ENCODE results near the gene CCL2.

Gene CCL2

DNA sequence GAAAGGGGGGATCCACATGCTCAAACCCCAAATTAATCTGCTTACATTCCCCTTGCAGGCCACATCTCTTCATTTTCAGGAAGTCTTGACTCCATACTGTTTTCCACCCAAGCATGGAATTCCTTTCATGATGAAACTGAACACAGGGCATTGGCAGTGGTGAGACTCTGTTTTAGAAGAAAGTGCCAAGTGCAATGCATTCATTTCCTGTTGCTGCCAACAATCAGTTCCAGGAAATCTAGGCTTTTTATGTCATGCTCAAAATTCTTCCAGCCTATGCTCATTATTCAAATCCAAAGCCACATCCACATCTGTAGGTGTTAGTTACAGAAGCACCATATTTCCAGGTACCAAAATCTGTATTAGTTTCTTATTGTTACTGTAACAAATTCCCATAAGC is 4.1 kb downstream of the CCL2 start:
- Histone ChIP-seq H3K9me3 (ENCODE audit: control insufficient read depth in 2 of 2, low read length in 2 of 2) (no peaks in the 10 kb centered on the region), H3K27ac (ENCODE audit: low read depth in 2 of 2, low read length in 2 of 2) (no peak overlapping the region), H3K4me3 (ENCODE audit: low read length in 2 of 2) (no peak overlapping the region), H3K27me3 (ENCODE audit: control insufficient read depth in 2 of 2, insufficient read depth in 2 of 2, low read length in 2 of 2) (no peaks in the 10 kb centered on the region), H3K36me3 (ENCODE audit: control insufficient read depth in 2 of 2, insufficient read depth in 2 of 2, low read length in 2 of 2) (no peaks in the 10 kb centered on the region), H3K9ac (ENCODE audit: low read depth in 1 of 2, low read length in 2 of 2) (no peak overlapping the region), H3K4me1 (ENCODE audit: control insufficient read depth in 2 of 2, insufficient read depth in 2 of 2, low read length in 2 of 2) (peaks cover 0 to 3% of the 10 kb centered on the region in 2 donors)

- H3K36me3 ChIP-seq (ENCODE audit: control insufficient read depth in 2 of 2, insufficient read depth in 2 of 2, low read length in 2 of 2), result no peaks in the 10 kb centered on the region
- H3K9me3 ChIP-seq (ENCODE audit: control insufficient read depth in 2 of 2, low read length in 2 of 2), result no peaks in the 10 kb centered on the region
- no peak overlapping the region for H3K4me3 ChIP-seq (ENCODE audit: low read length in 2 of 2)
- H3K4me1 ChIP-seq (ENCODE audit: control insufficient read depth in 2 of 2, insufficient read depth in 2 of 2, low read length in 2 of 2), result no peaks in the 10 kb centered on the region
- no peaks in the 10 kb centered on the region for H3K27me3 ChIP-seq (ENCODE audit: control insufficient read depth in 2 of 2, insufficient read depth in 2 of 2, low read length in 2 of 2)
- no peak overlapping the region for H3K27ac ChIP-seq (ENCODE audit: low read depth in 2 of 2, low read length in 2 of 2)
- no peak overlapping the region for H3K9ac ChIP-seq (ENCODE audit: low read depth in 1 of 2, low read length in 2 of 2)
Measured at GRCh38 chr17:34260861-34261260, 5.8 kb downstream of the CCL2 start.

DNA sequence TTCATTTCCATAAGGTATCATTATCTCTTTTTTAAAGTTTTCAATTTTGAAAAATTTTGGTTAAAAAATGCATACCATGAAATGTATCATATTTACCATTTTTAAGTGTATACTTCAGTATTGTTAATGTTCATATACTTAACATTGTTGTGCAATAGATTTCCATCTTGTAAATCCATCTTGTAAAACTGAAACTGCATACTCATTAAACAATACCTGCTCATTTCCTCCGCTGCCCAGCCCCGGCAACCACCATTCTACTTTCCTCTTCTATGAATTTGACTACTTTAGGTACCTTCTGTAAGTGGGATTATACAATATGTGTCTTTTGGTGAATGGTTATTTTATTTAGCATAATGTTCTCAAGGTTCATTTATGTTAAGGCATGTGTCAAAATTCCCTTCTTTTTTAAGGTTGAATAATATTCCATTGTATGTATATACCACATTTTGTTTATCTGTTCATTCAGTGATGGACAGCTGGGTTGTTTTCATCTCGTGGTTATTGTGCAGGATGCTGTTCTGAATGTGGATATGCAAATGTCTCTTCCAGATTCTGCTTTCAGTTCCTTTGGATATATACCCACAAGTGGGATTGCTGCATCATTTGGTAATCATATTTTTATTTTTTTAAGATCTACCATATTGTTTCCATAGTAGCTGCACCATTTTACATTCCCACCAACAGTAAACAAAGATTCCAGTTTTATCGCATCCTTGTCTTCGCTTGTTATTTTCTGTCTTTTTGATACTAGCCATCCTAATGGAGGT is 6.7 kb downstream of the CCL2 start:
- no peaks in the 10 kb centered on the region for H3K27me3 ChIP-seq (ENCODE audit: control insufficient read depth in 2 of 2, insufficient read depth in 2 of 2, low read length in 2 of 2)
- no peak overlapping the region for H3K4me3 ChIP-seq (ENCODE audit: low read length in 2 of 2)
- H3K9me3 ChIP-seq (ENCODE audit: control insufficient read depth in 2 of 2, low read length in 2 of 2), result no peaks in the 10 kb centered on the region
- H3K36me3 ChIP-seq (ENCODE audit: control insufficient read depth in 2 of 2, insufficient read depth in 2 of 2, low read length in 2 of 2), result no peaks in the 10 kb centered on the region
- no peak overlapping the region for H3K9ac ChIP-seq (ENCODE audit: low read depth in 1 of 2, low read length in 2 of 2)
- H3K27ac ChIP-seq (ENCODE audit: low read depth in 2 of 2, low read length in 2 of 2), result no peak overlapping the region
- H3K4me1 ChIP-seq (ENCODE audit: control insufficient read depth in 2 of 2, insufficient read depth in 2 of 2, low read length in 2 of 2), result no peaks in the 10 kb centered on the region

GRCh38 chr17:34265711-34266110 is 10.6 kb downstream of the CCL2 start:
- H3K27ac ChIP-seq (ENCODE audit: low read depth in 2 of 2, low read length in 2 of 2), result no peak overlapping the region
- no peak overlapping the region for H3K4me3 ChIP-seq (ENCODE audit: low read length in 2 of 2)
- H3K9ac ChIP-seq (ENCODE audit: low read depth in 1 of 2, low read length in 2 of 2), result no peak overlapping the region
- no peaks in the 10 kb centered on the region for H3K36me3 ChIP-seq (ENCODE audit: control insufficient read depth in 2 of 2, insufficient read depth in 2 of 2, low read length in 2 of 2)
- H3K4me1 ChIP-seq (ENCODE audit: control insufficient read depth in 2 of 2, insufficient read depth in 2 of 2, low read length in 2 of 2), result no peaks in the 10 kb centered on the region
- no peaks in the 10 kb centered on the region for H3K27me3 ChIP-seq (ENCODE audit: control insufficient read depth in 2 of 2, insufficient read depth in 2 of 2, low read length in 2 of 2)
- H3K9me3 ChIP-seq (ENCODE audit: control insufficient read depth in 2 of 2, low read length in 2 of 2), result no peaks in the 10 kb centered on the region

GRCh38 chr17:34269969-34270368 is 14.9 kb downstream of the CCL2 start, which contains the start of gene CCL7:
Gene CCL7, plus strand, starts transcription at chr17:34270221. Its CDS starts 70 bp downstream, at chr17:34270291.
- no peak within 1 kb of the TSS for H3K27ac ChIP-seq (ENCODE audit: low read depth in 2 of 2, low read length in 2 of 2)
- no peaks in the 10 kb centered on the region for H3K4me1 ChIP-seq (ENCODE audit: control insufficient read depth in 2 of 2, insufficient read depth in 2 of 2, low read length in 2 of 2)
- H3K4me3 ChIP-seq (ENCODE audit: low read length in 2 of 2), result no peak within 1 kb of the TSS
- H3K36me3 ChIP-seq (ENCODE audit: control insufficient read depth in 2 of 2, insufficient read depth in 2 of 2, low read length in 2 of 2), result no peaks in the 10 kb centered on the region
- H3K9me3 ChIP-seq (ENCODE audit: control insufficient read depth in 2 of 2, low read length in 2 of 2), result no peaks in the 10 kb centered on the region
- H3K9ac ChIP-seq (ENCODE audit: low read depth in 1 of 2, low read length in 2 of 2), result no peak within 1 kb of the TSS
- no peaks in the 10 kb centered on the region for H3K27me3 ChIP-seq (ENCODE audit: control insufficient read depth in 2 of 2, insufficient read depth in 2 of 2, low read length in 2 of 2)

GRCh38 chr17:34275881-34276280 is 20.8 kb downstream of the CCL2 start:
- Histone ChIP-seq H3K36me3 (ENCODE audit: control insufficient read depth in 2 of 2, insufficient read depth in 2 of 2, low read length in 2 of 2) (no peaks in the 10 kb centered on the region), H3K4me3 (ENCODE audit: low read length in 2 of 2) (no peak overlapping the region), H3K27me3 (ENCODE audit: control insufficient read depth in 2 of 2, insufficient read depth in 2 of 2, low read length in 2 of 2) (no peaks in the 10 kb centered on the region), H3K9me3 (ENCODE audit: control insufficient read depth in 2 of 2, low read length in 2 of 2) (no peaks in the 10 kb centered on the region), H3K27ac (ENCODE audit: low read depth in 2 of 2, low read length in 2 of 2) (no peak overlapping the region), H3K4me1 (ENCODE audit: control insufficient read depth in 2 of 2, insufficient read depth in 2 of 2, low read length in 2 of 2) (no peaks in the 10 kb centered on the region), H3K9ac (ENCODE audit: low read depth in 1 of 2, low read length in 2 of 2) (no peak overlapping the region)

DNA sequence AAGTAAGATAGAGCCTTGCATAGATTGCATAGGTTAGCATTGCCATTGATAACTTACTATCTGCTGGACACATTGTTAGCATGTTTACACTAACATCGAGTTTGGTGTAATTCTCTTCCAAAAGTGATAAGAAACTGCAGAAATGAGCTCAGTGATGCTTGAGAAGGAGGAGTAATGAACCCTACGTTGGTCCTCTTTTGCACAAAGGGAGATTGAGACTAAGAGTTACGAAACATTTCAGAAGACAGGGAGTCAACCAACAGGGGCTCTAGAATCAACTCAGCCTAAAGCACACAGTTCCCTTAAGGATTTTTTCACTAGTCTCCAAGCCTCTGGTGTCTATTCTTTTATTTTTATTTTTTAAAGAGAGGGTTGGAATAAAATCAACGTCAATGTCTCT is 21.7 kb downstream of the CCL2 start:
- no peaks in the 10 kb centered on the region for H3K9me3 ChIP-seq (ENCODE audit: control insufficient read depth in 2 of 2, low read length in 2 of 2)
- no peaks in the 10 kb centered on the region for H3K27me3 ChIP-seq (ENCODE audit: control insufficient read depth in 2 of 2, insufficient read depth in 2 of 2, low read length in 2 of 2)

DNA sequence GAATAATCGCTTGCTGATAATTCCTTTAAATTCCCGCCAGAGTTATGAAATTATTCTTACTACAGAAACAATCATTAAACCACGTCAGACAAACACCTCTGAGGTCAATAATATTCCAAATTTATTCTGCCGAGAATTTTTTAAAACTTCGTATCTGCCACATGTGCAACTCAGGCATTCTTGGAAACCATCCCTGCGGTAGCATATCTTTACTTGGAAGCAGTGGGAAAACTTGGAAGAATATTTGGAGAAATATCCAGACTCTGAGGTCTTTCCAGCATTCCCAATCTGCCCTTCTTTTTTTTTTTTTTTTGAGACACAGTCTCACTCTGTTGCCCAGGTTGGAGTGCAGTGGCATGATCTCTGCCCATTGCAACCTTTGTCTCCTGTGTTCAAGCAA is 28.5 kb downstream of the CCL2 start:
- Histone ChIP-seq H3K27ac (ENCODE audit: low read depth in 2 of 2, low read length in 2 of 2) (no peak overlapping the region), H3K9ac (ENCODE audit: low read depth in 1 of 2, low read length in 2 of 2) (no peak overlapping the region), H3K27me3 (ENCODE audit: control insufficient read depth in 2 of 2, insufficient read depth in 2 of 2, low read length in 2 of 2) (no peaks in the 10 kb centered on the region), H3K4me1 (ENCODE audit: control insufficient read depth in 2 of 2, insufficient read depth in 2 of 2, low read length in 2 of 2) (no peaks in the 10 kb centered on the region), H3K36me3 (ENCODE audit: control insufficient read depth in 2 of 2, insufficient read depth in 2 of 2, low read length in 2 of 2) (no peaks in the 10 kb centered on the region), H3K4me3 (ENCODE audit: low read length in 2 of 2) (no peak overlapping the region), H3K9me3 (ENCODE audit: control insufficient read depth in 2 of 2, low read length in 2 of 2) (no peaks in the 10 kb centered on the region)

More for the DNA sequence above, 21.7 kb downstream of the CCL2 start:
- Histone ChIP-seq H3K4me3 (ENCODE audit: low read length in 2 of 2) (no peak overlapping the region), H3K27ac (ENCODE audit: low read depth in 2 of 2, low read length in 2 of 2) (no peak overlapping the region), H3K4me1 (ENCODE audit: control insufficient read depth in 2 of 2, insufficient read depth in 2 of 2, low read length in 2 of 2) (no peaks in the 10 kb centered on the region), H3K36me3 (ENCODE audit: control insufficient read depth in 2 of 2, insufficient read depth in 2 of 2, low read length in 2 of 2) (no peaks in the 10 kb centered on the region), H3K9ac (ENCODE audit: low read depth in 1 of 2, low read length in 2 of 2) (no peak overlapping the region)

GRCh38 chr17:34285286-34285792 is 30.3 kb downstream of the CCL2 start, which contains the start of gene CCL11:
Gene CCL11, plus strand, starts transcription at chr17:34285742. Its CDS starts 67 bp downstream, at chr17:34285809.
- H3K4me3 ChIP-seq (ENCODE audit: low read length in 2 of 2), result no peak within 1 kb of the TSS
- H3K9me3 ChIP-seq (ENCODE audit: control insufficient read depth in 2 of 2, low read length in 2 of 2), result peaks cover 0 to 2% of the 10 kb centered on the region in 2 donors
- H3K27me3 ChIP-seq (ENCODE audit: control insufficient read depth in 2 of 2, insufficient read depth in 2 of 2, low read length in 2 of 2), result no peaks in the 10 kb centered on the region
- no peak within 1 kb of the TSS for H3K27ac ChIP-seq (ENCODE audit: low read depth in 2 of 2, low read length in 2 of 2)
- no peaks in the 10 kb centered on the region for H3K36me3 ChIP-seq (ENCODE audit: control insufficient read depth in 2 of 2, insufficient read depth in 2 of 2, low read length in 2 of 2)
- no peaks in the 10 kb centered on the region for H3K4me1 ChIP-seq (ENCODE audit: control insufficient read depth in 2 of 2, insufficient read depth in 2 of 2, low read length in 2 of 2)
- H3K9ac ChIP-seq (ENCODE audit: low read depth in 1 of 2, low read length in 2 of 2), result no peak within 1 kb of the TSS

DNA sequence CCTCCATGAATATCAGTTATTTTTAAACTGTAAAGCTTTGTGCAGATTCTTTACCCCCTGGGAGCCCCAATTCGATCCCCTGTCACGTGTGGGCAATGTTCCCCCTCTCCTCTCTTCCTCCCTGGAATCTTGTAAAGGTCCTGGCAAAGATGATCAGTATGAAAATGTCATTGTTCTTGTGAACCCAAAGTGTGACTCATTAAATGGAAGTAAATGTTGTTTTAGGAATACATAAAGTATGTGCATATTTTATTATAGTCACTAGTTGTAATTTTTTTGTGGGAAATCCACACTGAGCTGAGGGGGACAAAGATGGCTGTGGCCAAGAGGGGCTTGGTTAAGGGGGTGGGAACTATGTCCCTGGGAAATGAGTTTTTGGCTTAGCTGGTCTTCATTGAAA is 32.8 kb downstream of the CCL2 start:
- Histone ChIP-seq H3K9me3 (ENCODE audit: control insufficient read depth in 2 of 2, low read length in 2 of 2) (peaks cover 0 to 2% of the 10 kb centered on the region in 2 donors), H3K27ac (ENCODE audit: low read depth in 2 of 2, low read length in 2 of 2) (no peak overlapping the region), H3K4me3 (ENCODE audit: low read length in 2 of 2) (no peak overlapping the region), H3K36me3 (ENCODE audit: control insufficient read depth in 2 of 2, insufficient read depth in 2 of 2, low read length in 2 of 2) (no peaks in the 10 kb centered on the region), H3K9ac (ENCODE audit: low read depth in 1 of 2, low read length in 2 of 2) (no peak overlapping the region), H3K27me3 (ENCODE audit: control insufficient read depth in 2 of 2, insufficient read depth in 2 of 2, low read length in 2 of 2) (no peaks in the 10 kb centered on the region), H3K4me1 (ENCODE audit: control insufficient read depth in 2 of 2, insufficient read depth in 2 of 2, low read length in 2 of 2) (no peaks in the 10 kb centered on the region)
